22Rv1 (cell line): ENCODE measurements around the gene CRACR2B.

Source experiments
- H3K27ac ChIP-seq: fragments of 450-650 bp; 2 replicates; pipeline ENCODE4 v1.5.1; 2017
- ZFX ChIP-seq: fragments of 450-650 bp; IDR thresholded peaks from 2 replicates; pipeline ENCODE4 v1.6.1; 2017; ENCODE audit warnings: antibody characterized with exemption, borderline replicate concordance
- TF ChIP-seq, protein P1 (sequence below): fragments of 450-650 bp; IDR thresholded peaks from 2 replicates; pipeline ENCODE4 v1.5.1; 2017; ENCODE audit warnings: mild to moderate bottlenecking

CRACR2B gene

DNA sequence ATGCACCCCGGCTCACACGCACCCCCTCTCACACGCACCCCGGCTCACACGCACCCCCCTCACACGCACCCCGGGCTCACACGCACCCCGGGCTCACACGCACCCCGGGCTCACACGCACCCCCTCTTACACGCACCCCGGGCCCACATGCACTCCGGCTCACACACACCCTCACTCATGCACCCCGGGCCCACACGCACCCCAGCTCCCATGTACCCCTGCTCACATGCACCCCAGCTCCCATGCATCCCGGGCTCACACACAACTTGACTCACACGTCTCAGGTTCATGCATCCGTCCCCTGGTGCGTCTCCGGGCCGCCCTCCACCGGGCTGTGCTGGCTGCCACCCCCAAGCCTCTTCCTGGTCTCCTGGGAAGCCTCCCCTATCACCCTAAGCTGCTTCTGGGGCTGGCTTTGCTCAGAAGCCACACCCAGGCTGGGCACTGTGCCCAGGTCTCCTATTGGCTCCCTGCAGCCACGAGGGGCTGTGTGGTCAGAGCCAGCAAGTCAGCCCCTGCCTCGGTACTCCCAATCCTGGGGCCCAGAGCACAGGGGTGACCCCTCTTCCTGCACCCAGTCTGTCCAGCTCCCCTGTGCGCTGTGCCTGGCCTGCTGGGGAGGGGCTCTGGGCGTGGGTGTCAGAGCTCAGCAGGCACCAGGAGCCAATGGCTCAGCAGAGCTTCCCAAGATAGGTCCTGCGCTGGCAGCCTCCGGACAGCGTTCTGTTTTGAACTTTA is 31.8 kb downstream of the CRACR2B start:
- TF ChIP-seq, protein P1, sequence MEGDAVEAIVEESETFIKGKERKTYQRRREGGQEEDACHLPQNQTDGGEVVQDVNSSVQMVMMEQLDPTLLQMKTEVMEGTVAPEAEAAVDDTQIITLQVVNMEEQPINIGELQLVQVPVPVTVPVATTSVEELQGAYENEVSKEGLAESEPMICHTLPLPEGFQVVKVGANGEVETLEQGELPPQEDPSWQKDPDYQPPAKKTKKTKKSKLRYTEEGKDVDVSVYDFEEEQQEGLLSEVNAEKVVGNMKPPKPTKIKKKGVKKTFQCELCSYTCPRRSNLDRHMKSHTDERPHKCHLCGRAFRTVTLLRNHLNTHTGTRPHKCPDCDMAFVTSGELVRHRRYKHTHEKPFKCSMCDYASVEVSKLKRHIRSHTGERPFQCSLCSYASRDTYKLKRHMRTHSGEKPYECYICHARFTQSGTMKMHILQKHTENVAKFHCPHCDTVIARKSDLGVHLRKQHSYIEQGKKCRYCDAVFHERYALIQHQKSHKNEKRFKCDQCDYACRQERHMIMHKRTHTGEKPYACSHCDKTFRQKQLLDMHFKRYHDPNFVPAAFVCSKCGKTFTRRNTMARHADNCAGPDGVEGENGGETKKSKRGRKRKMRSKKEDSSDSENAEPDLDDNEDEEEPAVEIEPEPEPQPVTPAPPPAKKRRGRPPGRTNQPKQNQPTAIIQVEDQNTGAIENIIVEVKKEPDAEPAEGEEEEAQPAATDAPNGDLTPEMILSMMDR, result no peak
- no peak for TF ChIP-seq ZFX
- peak overlapping the region; percentile 71 for H3K27ac ChIP-seq

DNA sequence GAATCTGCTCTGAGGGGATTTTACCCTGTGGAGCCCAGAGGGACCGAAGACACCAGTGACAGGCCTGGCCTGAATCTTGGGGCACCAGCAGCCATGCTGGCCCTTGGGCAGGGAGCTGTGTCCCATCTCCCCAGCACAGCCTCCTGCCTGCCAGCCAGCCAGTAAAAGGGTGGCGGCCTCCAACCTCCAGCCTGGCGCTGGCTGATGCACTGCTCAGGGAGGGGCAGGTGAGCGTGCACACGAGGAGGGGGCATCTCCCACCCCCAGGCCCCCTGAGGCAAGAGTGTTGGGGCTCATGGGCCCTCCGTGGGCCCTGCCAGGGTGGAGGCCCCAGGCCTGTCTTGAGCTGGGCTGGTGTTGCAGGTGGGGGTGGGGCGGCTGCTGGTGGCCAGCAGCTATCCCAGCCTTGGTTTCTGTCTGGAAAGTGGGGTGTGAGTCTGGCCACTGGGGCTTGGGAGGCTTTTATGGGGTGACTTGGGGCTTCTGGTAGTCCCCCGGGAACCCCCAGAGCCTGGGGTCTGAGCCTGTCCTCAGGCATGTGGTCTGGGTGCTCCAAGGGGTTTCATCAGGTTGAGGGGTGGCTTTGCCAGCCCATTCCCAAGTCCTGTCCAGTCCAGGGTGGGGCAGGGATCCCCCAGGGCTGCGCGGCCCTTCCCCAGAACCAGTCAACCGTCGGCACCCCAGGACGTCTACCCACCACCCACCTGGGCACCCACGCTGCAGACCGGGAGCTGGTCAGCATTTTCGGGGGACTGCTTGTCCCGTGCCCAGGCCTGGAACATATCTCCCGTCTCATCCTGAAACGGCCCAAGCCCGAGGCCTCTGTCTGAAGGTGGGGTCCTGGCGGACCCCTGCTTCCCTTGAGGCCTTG is 32.8 kb downstream of the CRACR2B start:
- TF ChIP-seq ZFX, result no peak
- TF ChIP-seq, protein P1, result no peak
- H3K27ac ChIP-seq, result peak overlapping the region; percentile 71

DNA sequence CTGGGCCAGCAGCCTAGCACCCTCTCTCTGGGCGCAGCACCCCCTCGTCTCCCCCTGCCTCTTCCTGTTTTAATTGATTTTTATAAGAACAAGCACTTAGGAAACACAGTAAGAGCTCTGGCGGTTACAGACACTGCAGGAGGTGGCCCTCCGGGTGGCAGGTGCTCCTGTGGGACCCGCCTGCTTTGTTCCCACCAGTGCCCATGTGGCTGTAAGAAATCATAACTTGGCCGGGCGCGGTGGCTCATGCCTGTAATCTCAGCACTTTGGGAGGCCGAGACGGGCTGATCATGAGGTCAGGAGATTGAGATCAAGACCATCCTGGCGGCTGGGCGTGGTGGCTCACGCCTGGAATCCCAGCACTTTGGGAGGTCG is 33.4 kb downstream of the CRACR2B start:
- TF ChIP-seq, protein P1, result no peak
- no peak for TF ChIP-seq ZFX

DNA sequence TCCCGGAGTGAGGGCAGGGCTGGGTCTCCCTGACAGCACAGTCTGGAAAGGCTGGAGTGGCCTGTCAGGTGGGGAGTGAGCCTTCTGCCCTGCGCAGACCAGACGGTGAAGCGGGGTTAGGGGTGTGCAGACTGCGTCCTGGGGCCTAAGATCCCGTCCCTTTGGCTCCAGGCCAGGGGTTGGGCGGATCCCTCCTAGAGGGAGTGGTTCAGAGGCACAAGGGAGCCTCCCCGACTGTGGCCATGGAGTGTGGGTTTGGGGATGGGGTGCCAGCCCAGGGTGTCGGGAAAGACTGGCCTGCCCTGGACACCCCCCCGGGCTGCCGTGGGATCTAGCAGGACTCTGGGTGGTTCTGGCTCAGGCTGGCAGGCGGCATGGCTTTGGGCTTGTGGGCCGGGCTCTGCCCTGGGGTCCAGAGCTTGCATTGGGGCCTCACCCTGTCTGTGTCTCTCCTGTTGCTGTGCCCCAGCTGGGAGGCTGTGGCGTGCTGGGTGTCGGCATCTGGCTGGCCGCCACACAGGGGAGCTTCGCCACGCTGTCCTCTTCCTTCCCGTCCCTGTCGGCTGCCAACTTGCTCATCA is 34.5 kb downstream of the CRACR2B start:
- TF ChIP-seq, protein P1, result no peak
- no peak for TF ChIP-seq ZFX
- peak overlapping the region; percentile 36 for H3K27ac ChIP-seq

More for the DNA sequence above, 33.4 kb downstream of the CRACR2B start:
- H3K27ac ChIP-seq, result peak overlapping the region; percentile 36

DNA sequence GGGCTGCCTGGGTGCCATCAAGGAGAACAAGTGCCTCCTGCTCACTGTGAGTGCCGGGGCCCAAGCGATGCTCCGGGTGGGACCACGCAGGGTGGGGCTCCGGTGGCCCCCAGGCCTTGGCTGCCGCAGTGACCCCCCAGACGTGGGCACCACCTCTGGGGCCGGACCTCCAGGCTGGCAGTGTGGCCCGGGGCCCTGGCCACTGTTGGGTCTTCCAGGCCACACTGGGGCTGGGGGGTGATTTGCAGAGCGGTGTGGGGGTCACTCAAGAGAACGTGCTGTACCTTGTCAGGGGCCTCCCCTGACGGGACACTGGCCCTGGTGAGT is 34.9 kb downstream of the CRACR2B start:
- TF ChIP-seq ZFX, result no peak
- TF ChIP-seq, protein P1, result no peak
- H3K27ac ChIP-seq, result peak overlapping the region; percentile 36; the same call in 1 of the 2 replicates

DNA sequence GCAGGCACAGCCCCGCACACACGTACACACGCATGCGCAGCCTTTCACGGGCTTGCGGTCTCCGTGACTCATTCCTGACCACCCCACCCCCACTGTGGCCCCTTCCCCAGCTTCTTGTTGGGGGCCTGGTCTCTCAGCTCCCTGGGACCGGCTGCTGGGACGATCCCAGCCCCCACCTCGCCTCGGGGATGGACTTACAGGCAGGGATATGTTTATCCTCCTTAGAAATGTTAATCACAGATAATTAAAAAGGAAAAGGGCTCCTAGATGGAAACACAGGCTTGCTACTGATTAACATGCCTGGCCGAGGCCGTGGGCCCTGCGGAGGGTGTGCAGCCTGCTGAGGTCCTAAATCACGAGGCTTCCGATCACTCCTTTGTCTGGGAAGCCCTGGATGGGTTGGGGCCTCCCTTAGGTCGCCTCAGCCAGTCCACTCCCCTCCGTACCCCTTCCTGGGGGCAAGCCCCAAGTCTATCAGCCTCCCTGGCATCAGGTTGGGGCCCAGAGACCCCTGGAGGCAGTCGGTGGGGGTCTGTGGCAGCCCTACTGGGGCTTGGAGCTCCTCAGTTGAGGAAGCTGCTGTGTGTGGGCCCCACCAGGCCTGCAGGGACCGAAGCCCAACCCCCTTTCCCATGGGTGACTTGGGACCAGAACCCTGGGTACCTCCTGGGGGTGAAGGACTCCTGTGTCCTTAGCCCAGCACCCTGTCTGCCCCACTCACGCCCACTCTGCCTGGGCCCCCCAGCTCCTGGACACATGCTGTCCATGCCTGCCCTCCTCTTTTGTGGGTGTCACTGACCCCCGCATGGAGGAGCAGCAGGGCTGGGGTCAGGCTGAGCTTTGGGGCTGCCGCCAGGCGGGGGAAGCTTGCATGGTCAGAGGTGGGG is 35.5 kb downstream of the CRACR2B start:
- TF ChIP-seq, protein P1, result no peak
- no peak for TF ChIP-seq ZFX
- H3K27ac ChIP-seq, result peak overlapping the region; percentile 36
